Tibial nerve (tissue), 4 donors: ENCODE results near the gene MTHFD1L. TPM values are rescaled to one million over a fixed set of nuclear protein-coding genes. Genes with fewer than 3 reads are reported as not detected.

Experiments used
- DNase-seq, 2 donors: peaks; one replicate each; pipeline ENCODE4 v3.0.0-alpha.2; 2019; ENCODE audit warnings: low spot score in 2 of 2
- H3K27ac ChIP-seq, 4 donors: fragments of 200-600 bp; sonication (generic) in 3 of 4; one replicate each; pipeline ENCODE4 v1.5.1; 2017 to 2019; ENCODE audit warnings: mild to moderate bottlenecking in 1 of 4
- H3K27me3 ChIP-seq, 2 donors: fragments of 200-600 bp; sonication (generic) in 1 of 2; one replicate each; pipeline versions ENCODE4 v1.5.1 to v1.6.0; 2017 to 2019
- H3K36me3 ChIP-seq, 3 donors: fragments of 200-600 bp; sonication (generic); one replicate each; pipeline ENCODE4 v1.5.1; 2018 to 2019
- H3K4me1 ChIP-seq, 4 donors: fragments of 200-600 bp; sonication (generic) in 3 of 4; one replicate each; pipeline ENCODE4 v1.5.1; 2017 to 2019
- H3K4me3 ChIP-seq, 4 donors: fragments of 200-600 bp; sonication (generic) in 3 of 4; one replicate each; pipeline ENCODE4 v1.5.1; 2017 to 2019; ENCODE audit warnings: mild to moderate bottlenecking in 1 of 4, moderate library complexity in 1 of 4
- H3K9me3 ChIP-seq, 4 donors: fragments of 200-600 bp; sonication (generic) in 3 of 4; one replicate each; pipeline ENCODE4 v1.5.1; 2017 to 2019
- CTCF ChIP-seq, 5 experiments: fragments of 200-600 bp in 3 of 5; fragments of 450-650 bp in 2 of 5; sonication (generic) in 3 of 5; IDR thresholded peaks; one replicate each; pipeline ENCODE4 v1.5.1; 2016 to 2019; ENCODE audit warnings: antibody characterized with exemption in 5 of 5, mild to moderate bottlenecking in 3 of 5, moderate library complexity in 2 of 5
- EP300 ChIP-seq, 2 donors: sonication (generic); formaldehyde crosslinking; IDR thresholded peaks; one replicate each; pipeline ENCODE4 v1.6.1; 2017; ENCODE audit warnings: antibody characterized with exemption in 2 of 2, mild to moderate bottlenecking in 1 of 2
- POLR2A ChIP-seq, 2 donors: fragments of 450-650 bp; IDR thresholded peaks; one replicate each; pipeline ENCODE4 v1.6.1; 2017; ENCODE audit warnings: antibody characterized with exemption in 2 of 2, mild to moderate bottlenecking in 2 of 2, moderate library complexity in 2 of 2
- WGBS, 2 donors: methylation state at CpG; one replicate each; pipeline ENCODE4 v1.1.5; 2018; 5-methylcytosine and 5-hydroxymethylcytosine counted together
- total RNA-seq, 4 donors: library from RNA; depleted of rRNA; stranded (reverse); fragments of >200 nt; gene quantifications; one replicate each; pipeline ENCODE4 v1.1.0, GENCODE V29; 2016

MTHFD1L gene
- total RNA-seq, 4 donors from 2014 or later, result 8.4 to 35.1 (median 13.1) TPM

GRCh38 chr6:151025076-151025475 is 159.6 kb downstream of the MTHFD1L start:
- no peaks in the 10 kb centered on the region for H3K9me3 ChIP-seq
- WGBS, 2 donors, result 77 to 87% methylated on average over 16 of the region's 16 CpGs
- TF ChIP-seq POLR2A (IDR thresholded peaks at IDR 0.05), result no peak
- TF ChIP-seq EP300 (IDR thresholded peaks at IDR 0.05), result no peak
- no peak for TF ChIP-seq CTCF (IDR thresholded peaks at IDR 0.05)
- H3K27ac ChIP-seq, result peak overlapping the region in 1 of 4 donors; percentile 20
- peaks cover 0 to 7% (median 0%) of the 10 kb centered on the region in 3 donors for H3K36me3 ChIP-seq
- DNase-seq, result no peak
- peaks cover 0 to 23% (median 8%) of the 10 kb centered on the region in 4 donors for H3K4me1 ChIP-seq
- H3K27me3 ChIP-seq, result no peaks in the 10 kb centered on the region
- H3K4me3 ChIP-seq, result no peak overlapping the region

GRCh38 chr6:151026041-151026663 is 160.7 kb downstream of the MTHFD1L start:
- WGBS, 2 donors, result 89% methylated on average over 4 of the region's 4 CpGs
- TF ChIP-seq CTCF (IDR thresholded peaks at IDR 0.05), result no peak
- TF ChIP-seq EP300 (IDR thresholded peaks at IDR 0.05), result no peak
- no peak for TF ChIP-seq POLR2A (IDR thresholded peaks at IDR 0.05)
- H3K27ac ChIP-seq, result no peak overlapping the region
- H3K27me3 ChIP-seq, result no peaks in the 10 kb centered on the region
- DNase-seq, result no peak
- H3K4me1 ChIP-seq, result peaks cover 0 to 18% (median 5%) of the 10 kb centered on the region in 4 donors
- H3K4me3 ChIP-seq, result no peak overlapping the region
- H3K36me3 ChIP-seq, result peaks cover 0 to 7% (median 0%) of the 10 kb centered on the region in 3 donors
- no peaks in the 10 kb centered on the region for H3K9me3 ChIP-seq

GRCh38 chr6:151027295-151027747 is 161.8 kb downstream of the MTHFD1L start:
- H3K27me3 ChIP-seq, result no peaks in the 10 kb centered on the region
- TF ChIP-seq EP300 (IDR thresholded peaks at IDR 0.05), result no peak
- TF ChIP-seq CTCF (IDR thresholded peaks at IDR 0.05), result no peak
- TF ChIP-seq POLR2A (IDR thresholded peaks at IDR 0.05), result no peak
- H3K36me3 ChIP-seq, result peaks cover 0 to 7% (median 0%) of the 10 kb centered on the region in 3 donors
- no peaks in the 10 kb centered on the region for H3K9me3 ChIP-seq
- no peak for DNase-seq
- WGBS, 2 donors, result 84 to 87% methylated on average over 1 of the region's 1 CpG
- H3K4me1 ChIP-seq, result peaks cover 0 to 6% (median 3%) of the 10 kb centered on the region in 4 donors
- H3K27ac ChIP-seq, result no peak overlapping the region
- no peak overlapping the region for H3K4me3 ChIP-seq

- Histone ChIP-seq H3K4me1 (no peaks in the 10 kb centered on the region), H3K9me3 (no peaks in the 10 kb centered on the region), H3K36me3 (peaks cover 0 to 7% (median 0%) of the 10 kb centered on the region in 3 donors), H3K27ac (no peak overlapping the region), H3K27me3 (no peaks in the 10 kb centered on the region), H3K4me3 (no peak overlapping the region)
- no peak for DNase-seq
- no peak for TF ChIP-seq POLR2A (IDR thresholded peaks at IDR 0.05)
- TF ChIP-seq EP300 (IDR thresholded peaks at IDR 0.05), result no peak
- TF ChIP-seq CTCF (IDR thresholded peaks at IDR 0.05), result no peak
- WGBS, 2 donors, result 96% methylated on average over 15 of the region's 15 CpGs
Observed at GRCh38 chr6:151027936-151028838, 162.7 kb downstream of the MTHFD1L start.

GRCh38 chr6:151029970-151030369 is 164.5 kb downstream of the MTHFD1L start:
- H3K9me3 ChIP-seq, result no peaks in the 10 kb centered on the region
- H3K4me1 ChIP-seq, result no peaks in the 10 kb centered on the region
- H3K27me3 ChIP-seq, result no peaks in the 10 kb centered on the region
- 61 to 72% methylated on average over 5 of the region's 5 CpGs for WGBS, 2 donors
- H3K4me3 ChIP-seq, result no peak overlapping the region
- no peak for DNase-seq
- no peak overlapping the region for H3K27ac ChIP-seq
- peaks cover 0 to 12% (median 0%) of the 10 kb centered on the region in 3 donors for H3K36me3 ChIP-seq
- no peak for TF ChIP-seq POLR2A (IDR thresholded peaks at IDR 0.05)
- TF ChIP-seq EP300 (IDR thresholded peaks at IDR 0.05), result no peak
- TF ChIP-seq CTCF (IDR thresholded peaks at IDR 0.05), result no peak
